Measurements from ENCODE around the gene UNC13A.

The UNC13A gene

DNA sequence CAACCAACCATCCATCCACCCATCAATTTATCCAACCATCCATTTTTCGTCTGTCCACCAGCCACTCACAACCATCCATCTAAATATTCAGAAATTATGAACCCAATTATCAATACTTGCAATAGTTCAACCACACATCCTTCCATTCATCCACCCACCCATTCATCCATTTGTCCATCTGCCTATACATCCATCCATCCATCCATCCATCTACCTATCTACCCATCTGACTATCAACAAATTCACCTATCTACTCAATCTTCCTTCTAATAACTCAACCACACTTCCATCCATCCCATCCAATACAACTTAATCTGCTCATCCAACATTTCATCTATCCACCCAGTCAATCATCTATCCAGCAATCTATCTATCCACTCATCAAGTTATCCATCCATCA is 46.3 kb downstream of the UNC13A start:
- TF ChIP-seq TAF1 (IDR thresholded peaks at IDR 0.05; ENCODE audit: borderline replicate concordance, insufficient read depth, low read length) (no peak), SIN3A (IDR thresholded peaks at IDR 0.05; ENCODE audit: borderline replicate concordance, insufficient read depth, low read length) (no peak), FOXP2 (optimal IDR thresholded peaks at IDR 0.05; ENCODE audit: borderline replicate concordance, extremely low read depth, extremely low read length, insufficient read depth) (no peak), POLR2AphosphoS5 (IDR thresholded peaks at IDR 0.05; ENCODE audit: low read depth, low read length) (no peak)
- TF ChIP-seq, protein P1, sequence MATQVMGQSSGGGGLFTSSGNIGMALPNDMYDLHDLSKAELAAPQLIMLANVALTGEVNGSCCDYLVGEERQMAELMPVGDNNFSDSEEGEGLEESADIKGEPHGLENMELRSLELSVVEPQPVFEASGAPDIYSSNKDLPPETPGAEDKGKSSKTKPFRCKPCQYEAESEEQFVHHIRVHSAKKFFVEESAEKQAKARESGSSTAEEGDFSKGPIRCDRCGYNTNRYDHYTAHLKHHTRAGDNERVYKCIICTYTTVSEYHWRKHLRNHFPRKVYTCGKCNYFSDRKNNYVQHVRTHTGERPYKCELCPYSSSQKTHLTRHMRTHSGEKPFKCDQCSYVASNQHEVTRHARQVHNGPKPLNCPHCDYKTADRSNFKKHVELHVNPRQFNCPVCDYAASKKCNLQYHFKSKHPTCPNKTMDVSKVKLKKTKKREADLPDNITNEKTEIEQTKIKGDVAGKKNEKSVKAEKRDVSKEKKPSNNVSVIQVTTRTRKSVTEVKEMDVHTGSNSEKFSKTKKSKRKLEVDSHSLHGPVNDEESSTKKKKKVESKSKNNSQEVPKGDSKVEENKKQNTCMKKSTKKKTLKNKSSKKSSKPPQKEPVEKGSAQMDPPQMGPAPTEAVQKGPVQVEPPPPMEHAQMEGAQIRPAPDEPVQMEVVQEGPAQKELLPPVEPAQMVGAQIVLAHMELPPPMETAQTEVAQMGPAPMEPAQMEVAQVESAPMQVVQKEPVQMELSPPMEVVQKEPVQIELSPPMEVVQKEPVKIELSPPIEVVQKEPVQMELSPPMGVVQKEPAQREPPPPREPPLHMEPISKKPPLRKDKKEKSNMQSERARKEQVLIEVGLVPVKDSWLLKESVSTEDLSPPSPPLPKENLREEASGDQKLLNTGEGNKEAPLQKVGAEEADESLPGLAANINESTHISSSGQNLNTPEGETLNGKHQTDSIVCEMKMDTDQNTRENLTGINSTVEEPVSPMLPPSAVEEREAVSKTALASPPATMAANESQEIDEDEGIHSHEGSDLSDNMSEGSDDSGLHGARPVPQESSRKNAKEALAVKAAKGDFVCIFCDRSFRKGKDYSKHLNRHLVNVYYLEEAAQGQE (IDR thresholded peaks at IDR 0.05; ENCODE audit: insufficient read depth in 1 of 2, low read depth in 2 of 2, low read length in 2 of 2) = no peak

DNA sequence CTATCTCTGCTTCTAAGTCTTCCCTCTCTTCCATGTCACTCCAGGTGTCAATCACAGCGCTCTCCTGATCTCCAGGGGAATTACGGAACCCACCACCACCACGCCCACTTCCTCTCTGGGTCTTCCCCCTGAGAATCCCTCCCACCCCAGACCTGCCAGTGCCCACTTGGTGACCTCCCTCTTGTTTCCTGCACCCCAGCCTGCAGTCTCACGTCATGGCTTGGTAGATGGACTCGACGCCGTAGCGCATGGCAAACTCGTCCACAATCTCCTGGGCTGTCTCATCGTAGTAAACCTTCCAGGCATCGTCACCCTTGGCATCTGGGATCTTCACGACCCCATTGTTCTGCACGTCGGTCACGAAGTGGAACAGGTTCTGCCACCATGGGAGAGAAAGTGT is 47.0 kb downstream of the UNC13A start:
- TF ChIP-seq, protein P1 (IDR thresholded peaks at IDR 0.05; ENCODE audit: insufficient read depth in 1 of 2, low read depth in 2 of 2, low read length in 2 of 2) = no peak
- TF ChIP-seq TAF1 (IDR thresholded peaks at IDR 0.05; ENCODE audit: borderline replicate concordance, insufficient read depth, low read length) (no peak), SIN3A (IDR thresholded peaks at IDR 0.05; ENCODE audit: borderline replicate concordance, insufficient read depth, low read length) (no peak), FOXP2 (optimal IDR thresholded peaks at IDR 0.05; ENCODE audit: borderline replicate concordance, extremely low read depth, extremely low read length, insufficient read depth) (no peak), POLR2AphosphoS5 (IDR thresholded peaks at IDR 0.05; ENCODE audit: low read depth, low read length) (no peak)

DNA sequence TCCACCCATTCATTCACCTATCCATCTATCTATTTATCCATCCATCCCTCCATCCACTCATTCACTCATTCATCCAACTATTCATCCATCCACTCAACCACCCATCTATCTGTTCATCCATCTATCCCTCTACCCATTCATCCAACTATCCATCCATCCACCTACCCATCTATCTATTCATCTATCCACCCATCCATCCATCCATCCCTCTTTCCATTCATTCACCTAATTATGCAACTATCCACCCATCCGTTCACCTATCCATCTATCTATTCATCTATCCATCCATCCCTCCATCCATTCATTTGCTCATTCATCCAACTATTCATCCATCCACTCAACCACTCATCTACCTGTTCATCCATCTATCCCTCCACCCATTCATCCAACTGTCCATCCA is 54.5 kb downstream of the UNC13A start:
- no peak for TF ChIP-seq TAF1 (IDR thresholded peaks at IDR 0.05; ENCODE audit: borderline replicate concordance, insufficient read depth, low read length)
- no peak for TF ChIP-seq POLR2AphosphoS5 (IDR thresholded peaks at IDR 0.05; ENCODE audit: low read depth, low read length)
- TF ChIP-seq, protein P1 (IDR thresholded peaks at IDR 0.05; ENCODE audit: insufficient read depth in 1 of 2, low read depth in 2 of 2, low read length in 2 of 2) = no peak
- no peak for TF ChIP-seq SIN3A (IDR thresholded peaks at IDR 0.05; ENCODE audit: borderline replicate concordance, insufficient read depth, low read length)
- TF ChIP-seq FOXP2 (optimal IDR thresholded peaks at IDR 0.05; ENCODE audit: borderline replicate concordance, extremely low read depth, extremely low read length, insufficient read depth) = no peak

DNA sequence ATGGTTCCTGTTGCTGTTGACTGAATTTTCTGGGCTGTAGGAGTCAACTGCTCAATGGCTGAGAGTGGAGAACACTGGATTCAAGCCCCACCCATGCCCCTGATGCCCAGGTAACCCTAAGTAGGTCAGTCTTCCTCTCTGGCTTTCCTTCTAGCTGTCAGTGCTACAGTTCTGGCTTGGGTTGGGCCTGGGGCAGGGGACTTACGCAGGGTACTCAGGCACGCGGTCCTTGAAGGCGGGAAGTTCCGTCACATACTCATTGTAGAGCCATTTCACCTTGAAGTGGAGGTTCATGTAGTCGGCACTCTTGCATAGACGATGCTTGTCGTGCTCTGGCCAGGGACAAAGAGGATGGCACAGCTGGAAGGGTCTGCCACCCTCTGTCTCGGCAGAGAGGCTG is 55.6 kb downstream of the UNC13A start:
- TF ChIP-seq TAF1 (IDR thresholded peaks at IDR 0.05; ENCODE audit: borderline replicate concordance, insufficient read depth, low read length) = no peak
- no peak for TF ChIP-seq SIN3A (IDR thresholded peaks at IDR 0.05; ENCODE audit: borderline replicate concordance, insufficient read depth, low read length)
- TF ChIP-seq, protein P1 (IDR thresholded peaks at IDR 0.05; ENCODE audit: insufficient read depth in 1 of 2, low read depth in 2 of 2, low read length in 2 of 2) = no peak
- TF ChIP-seq FOXP2 (optimal IDR thresholded peaks at IDR 0.05; ENCODE audit: borderline replicate concordance, extremely low read depth, extremely low read length, insufficient read depth) = no peak
- TF ChIP-seq POLR2AphosphoS5 (IDR thresholded peaks at IDR 0.05; ENCODE audit: low read depth, low read length) = no peak

DNA sequence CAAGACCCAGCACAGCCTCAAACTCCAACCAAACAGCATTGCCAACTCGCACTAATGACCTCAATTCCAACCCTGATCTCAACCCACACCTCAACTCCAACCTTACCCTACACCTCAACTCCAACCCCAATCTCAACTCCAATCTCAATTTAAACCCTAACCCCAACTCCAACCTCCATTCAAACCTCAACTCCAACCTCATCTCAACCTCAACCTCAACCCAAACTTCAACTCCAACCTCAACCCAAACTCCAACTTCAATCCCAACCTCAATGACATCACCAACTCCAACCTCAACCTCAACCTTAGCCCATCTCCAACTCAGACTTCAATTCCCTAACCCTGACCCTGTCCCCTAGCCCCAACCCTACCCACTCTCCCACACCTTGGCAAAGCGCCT is 58.4 kb downstream of the UNC13A start:
- TF ChIP-seq, protein P1 (IDR thresholded peaks at IDR 0.05; ENCODE audit: insufficient read depth in 1 of 2, low read depth in 2 of 2, low read length in 2 of 2) = no peak
- no peak for TF ChIP-seq FOXP2 (optimal IDR thresholded peaks at IDR 0.05; ENCODE audit: borderline replicate concordance, extremely low read depth, extremely low read length, insufficient read depth)
- TF ChIP-seq TAF1 (IDR thresholded peaks at IDR 0.05; ENCODE audit: borderline replicate concordance, insufficient read depth, low read length) = no peak
- TF ChIP-seq SIN3A (IDR thresholded peaks at IDR 0.05; ENCODE audit: borderline replicate concordance, insufficient read depth, low read length) = no peak
- no peak for TF ChIP-seq POLR2AphosphoS5 (IDR thresholded peaks at IDR 0.05; ENCODE audit: low read depth, low read length)

All from PFSK-1 (cell line).